Activated CD4-positive, alpha-beta memory T cell treated with anti-CD3 and anti-CD28 coated beads, Interleukin-2, amount 10 ng/mL, durations not matched to agents 7 days and 5 days (primary cell): Measurements from ENCODE around the gene PCNX3. TPM values are rescaled to one million over a fixed set of nuclear protein-coding genes. Genes with fewer than 3 reads are reported as not detected.
A peak's percentile ranks its signal among the peaks of the same experiment; 100 is the strongest.

Experiments used
- CTCF ChIA-PET: fragments of 350-600 bp; sonication (Branson Sonifier 250); formaldehyde crosslinking; loops from one replicate; lab custom pipeline; 2021; ENCODE audit warnings: antibody characterized with exemption, inconsistent platforms; lab: Charles Lee
- POLR2A ChIA-PET: fragments of 350-600 bp; sonication (Branson Sonifier 250); formaldehyde crosslinking; loops from one replicate; lab custom pipeline; 2021; ENCODE audit warnings: antibody characterized with exemption; lab: Charles Lee
- DNase-seq: peaks from one replicate; pipeline ENCODE4 v3.0.0-alpha.2; 2020
- H3K27ac Mint-ChIP-seq: one replicate; pipeline ENCODE4 v1.8.0; 2021; ENCODE audit warnings: mild to moderate bottlenecking, mixed read lengths
- H3K27me3 Mint-ChIP-seq: one replicate; pipeline ENCODE4 v1.8.0; 2021; ENCODE audit warnings: mixed read lengths
- H3K36me3 Mint-ChIP-seq: one replicate; pipeline ENCODE4 v1.8.0; 2021; ENCODE audit warnings: low read depth, mixed read lengths
- H3K4me1 Mint-ChIP-seq: one replicate; pipeline ENCODE4 v1.8.0; 2021; ENCODE audit warnings: mixed read lengths
- H3K4me3 Mint-ChIP-seq: one replicate; pipeline ENCODE4 v1.8.0; 2021; ENCODE audit warnings: mild to moderate bottlenecking, mixed read lengths
- H3K9me3 Mint-ChIP-seq: one replicate; pipeline ENCODE4 v1.8.0; 2021; ENCODE audit warnings: mixed read lengths
- total RNA-seq, 2 experiments: library from RNA; stranded (reverse); gene quantifications; one replicate each; pipeline ENCODE4 v1.2.3, GENCODE V29; 2021

PCNX3 gene
- total RNA-seq, 2 experiments from 2014 or later: 39.8 to 40.3 TPM

DNA sequence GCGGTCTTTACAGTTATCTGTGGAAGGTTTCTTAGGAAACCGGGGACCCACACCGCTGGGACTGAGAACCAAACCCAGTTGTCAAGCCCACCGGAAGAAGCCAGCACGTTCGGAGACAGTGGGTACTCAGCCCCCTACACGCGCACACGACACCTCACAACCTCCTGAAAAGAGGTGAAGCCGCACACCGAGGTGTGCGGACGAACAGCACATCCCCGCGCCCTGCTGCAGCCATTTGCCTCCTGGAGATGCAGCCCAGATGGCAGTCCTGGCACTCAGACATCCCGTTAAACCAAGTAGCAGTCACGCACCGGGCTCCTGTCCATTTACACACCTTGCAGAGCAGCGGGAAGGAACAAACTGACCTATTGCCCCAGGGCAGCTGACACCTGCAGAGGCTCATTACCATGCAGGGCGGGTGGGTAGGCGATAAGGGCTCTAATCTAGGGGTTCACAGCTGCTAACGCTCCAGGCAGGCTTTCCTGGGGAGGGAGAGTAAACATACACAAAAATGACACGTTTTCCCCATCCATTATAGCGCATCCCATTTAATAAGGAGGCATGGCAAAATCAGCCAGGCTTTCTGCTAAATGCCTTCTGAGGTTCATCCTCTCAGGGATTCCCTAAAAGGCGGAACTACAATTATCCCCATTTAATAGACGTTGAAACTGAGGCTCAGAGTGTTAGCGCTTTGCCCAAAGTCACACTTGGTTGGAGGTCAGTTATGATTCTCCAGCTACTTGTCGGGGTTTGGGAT lies 40.6 kb upstream of the PCNX3 start:
- ChIA-PET POLR2A (interaction anchor here (0.7 to 5.2 kb wide), 26 partner anchors 9 to 1665 kb away, joined by 3 to 96 read pairs (median 7); partner anchors contain the start of genes KCNK7, LTBP3, MALAT1 and MAP3K11), CTCF (interaction anchor here (1.0 to 5.3 kb wide), 6 partner anchors 10 to 63 kb away, joined by 3 to 60 read pairs (median 10); partner anchors contain the start of genes KCNK7 and SIPA1)
- Mint-ChIP-seq H3K27me3 (no peaks in the 10 kb centered on the region), H3K4me3 (peak overlapping the region; percentile 82), H3K9me3 (no peaks in the 10 kb centered on the region), H3K27ac (peak overlapping the region; percentile 97), H3K36me3 (peaks cover 36% of the 10 kb centered on the region), H3K4me1 (peaks cover 58% of the 10 kb centered on the region)
- DNase-seq: no peak

DNA sequence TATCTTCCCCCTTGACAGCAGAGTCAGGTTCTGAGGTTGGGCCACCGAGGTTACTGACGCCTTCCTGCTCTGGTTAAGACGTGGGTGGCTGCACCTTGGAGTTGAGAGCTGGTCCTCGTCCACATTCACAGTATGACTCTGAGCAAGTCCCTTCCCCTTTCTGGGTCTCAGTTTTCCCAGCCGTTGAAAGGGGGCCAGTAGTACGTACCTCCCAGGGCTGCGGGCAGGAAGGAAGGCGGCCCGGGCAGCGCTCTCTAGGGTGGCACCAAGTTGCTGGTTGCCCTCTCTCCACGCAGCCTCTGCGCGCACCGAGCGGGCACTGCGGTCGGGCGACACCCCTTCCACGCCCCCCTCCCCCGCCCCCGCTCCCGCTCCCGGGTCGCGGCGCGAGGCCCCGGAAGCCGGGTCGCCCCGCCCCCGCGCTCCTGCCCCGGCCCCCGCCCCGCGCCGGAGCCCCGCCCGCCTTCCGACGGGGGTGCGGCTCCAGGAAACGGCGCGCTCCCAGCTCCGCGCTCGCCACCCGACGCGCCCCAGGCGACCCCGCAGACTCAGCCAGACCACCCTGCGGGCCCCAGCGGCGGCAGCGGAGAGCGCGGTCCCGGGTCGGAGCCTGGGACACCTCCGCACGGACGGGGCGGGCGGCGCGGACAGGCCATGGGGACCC lies 39.9 kb upstream of the PCNX3 start, which contains the start of gene EHBP1L1:
EHBP1L1 (plus strand) TSS at position 486 of the 664 bp plus-strand sequence. CDS start 250 bp downstream, outside the sequence.
- peak within 1 kb of the TSS; percentile 97 for H3K27ac Mint-ChIP-seq
- CTCF ChIA-PET: interaction anchor here (1.0 to 5.3 kb wide), 8 partner anchors 10 to 63 kb away, joined by 3 to 60 read pairs (median 6); partner anchors contain the start of genes KCNK7, PCNX3 and SIPA1
- POLR2A ChIA-PET: interaction anchor here (0.7 to 5.2 kb wide), 28 partner anchors 8 to 1664 kb away, joined by 3 to 96 read pairs (median 7); partner anchors contain the start of genes KCNK7, LTBP3, MALAT1 and MAP3K11

DNA sequence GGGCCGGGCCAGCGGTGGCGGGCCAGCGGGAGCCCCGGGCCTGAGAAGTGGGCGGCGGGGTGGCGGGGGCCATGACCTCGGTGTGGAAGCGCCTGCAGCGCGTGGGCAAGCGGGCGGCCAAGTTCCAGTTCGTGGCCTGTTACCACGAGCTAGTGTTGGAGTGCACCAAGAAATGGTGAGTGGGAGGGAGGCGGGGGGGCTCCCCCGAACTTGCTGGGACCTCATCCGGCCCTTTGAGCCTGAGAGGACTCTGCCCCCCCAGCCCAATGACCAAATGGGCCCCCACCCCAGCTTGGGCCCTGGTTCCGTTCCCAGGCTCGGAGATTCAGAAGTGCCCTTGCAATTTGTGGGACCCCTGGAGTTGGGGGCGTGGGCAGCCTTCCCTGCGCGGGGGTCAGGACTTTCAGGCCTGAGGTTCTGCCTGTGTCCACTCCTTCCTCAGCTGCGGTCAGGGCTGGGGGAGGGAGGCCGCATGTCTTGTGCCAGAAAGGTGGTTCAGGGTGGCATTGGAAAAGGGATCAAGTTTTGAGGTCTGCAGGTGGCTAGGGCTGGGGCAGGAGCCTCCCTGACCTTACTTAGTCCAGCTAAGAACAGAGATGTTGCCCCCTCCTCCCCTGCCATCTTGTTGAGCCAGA lies 39.2 kb upstream of the PCNX3 start:
- H3K4me3 Mint-ChIP-seq: peak overlapping the region; percentile 88
- H3K9me3 Mint-ChIP-seq: no peaks in the 10 kb centered on the region
- no peak for DNase-seq
- no peaks in the 10 kb centered on the region for H3K27me3 Mint-ChIP-seq
- H3K36me3 Mint-ChIP-seq: peaks cover 42% of the 10 kb centered on the region
- ChIA-PET CTCF (interaction anchor here (1.2 to 5.3 kb wide), 6 partner anchors 11 to 62 kb away, joined by 3 to 60 read pairs (median 10); partner anchors contain the start of genes KCNK7, PCNX3 and SIPA1), POLR2A (interaction anchor here (0.7 to 5.2 kb wide), 22 partner anchors 8 to 159 kb away, joined by 3 to 96 read pairs (median 10); partner anchors contain the start of genes KCNK7, LTBP3, MALAT1 and MAP3K11)
- H3K4me1 Mint-ChIP-seq: peaks cover 52% of the 10 kb centered on the region
- peak overlapping the region; percentile 82 for H3K27ac Mint-ChIP-seq

More for the DNA sequence above, 39.9 kb upstream of the PCNX3 start, which contains the start of gene EHBP1L1:
- Mint-ChIP-seq H3K4me3 (peak within 1 kb of the TSS; percentile 88), H3K27me3 (no peaks in the 10 kb centered on the region), H3K4me1 (peaks cover 57% of the 10 kb centered on the region), H3K9me3 (no peaks in the 10 kb centered on the region), H3K36me3 (peaks cover 38% of the 10 kb centered on the region)
- DNase-seq: peak; percentile 87

DNA sequence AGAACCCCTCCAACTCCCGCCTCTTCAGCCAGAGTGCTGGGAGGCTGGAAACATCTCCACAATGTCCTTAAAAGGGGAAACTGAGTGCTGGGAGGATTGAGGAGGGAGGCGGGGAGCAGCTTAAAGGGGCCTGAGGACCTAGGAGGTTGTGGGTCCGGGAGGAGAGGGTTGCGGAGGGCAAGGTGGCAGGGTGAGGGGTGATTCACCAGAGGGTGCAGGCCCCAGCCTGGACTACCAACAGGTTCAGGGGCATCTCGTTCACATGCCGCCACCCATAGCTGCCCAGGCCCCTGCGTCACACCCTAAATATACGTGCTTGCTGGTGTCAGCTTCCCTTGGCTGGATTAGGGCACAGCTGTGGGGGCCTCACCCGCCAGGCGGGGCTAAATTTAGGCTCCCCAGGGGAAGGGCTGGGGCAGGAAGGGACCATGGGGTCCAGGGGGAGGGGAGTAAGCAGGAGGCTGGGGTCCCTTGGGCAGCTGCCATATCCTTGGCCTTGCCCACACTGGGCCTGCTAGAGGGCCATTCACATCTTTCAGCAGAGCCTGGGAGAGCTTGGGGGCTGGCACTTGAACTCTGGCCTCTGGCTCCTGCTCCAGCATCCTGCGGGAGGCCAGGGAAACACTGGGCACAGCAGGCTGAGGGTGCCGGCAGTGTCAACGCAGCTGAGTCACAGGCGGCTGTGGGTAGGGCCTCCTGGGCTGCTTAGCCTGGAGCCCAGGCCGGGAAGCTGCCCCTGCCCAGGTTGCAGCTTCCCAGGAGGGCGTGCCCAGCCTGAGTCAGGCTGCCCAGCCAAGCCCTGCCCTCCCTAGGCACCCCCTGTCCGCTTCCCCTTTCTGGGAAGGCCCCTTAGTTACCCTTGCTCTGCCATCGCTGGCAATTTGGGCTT lies 38.5 kb upstream of the PCNX3 start:
- H3K4me3 Mint-ChIP-seq: peak overlapping the region; percentile 88
- CTCF ChIA-PET: interaction anchor here (0.9 to 5.3 kb wide), 7 partner anchors 11 to 61 kb away, joined by 3 to 60 read pairs (median 3); partner anchors contain the start of genes PCNX3 and SIPA1
- peaks cover 45% of the 10 kb centered on the region for H3K36me3 Mint-ChIP-seq
- H3K9me3 Mint-ChIP-seq: no peaks in the 10 kb centered on the region
- peak; percentile 48 for DNase-seq
- POLR2A ChIA-PET: interaction anchor here (0.7 to 5.2 kb wide), 18 partner anchors 11 to 156 kb away, joined by 3 to 96 read pairs (median 12); partner anchors contain the start of genes KCNK7, MALAT1, MAP3K11 and NEAT1
- H3K4me1 Mint-ChIP-seq: peaks cover 44% of the 10 kb centered on the region
- no peaks in the 10 kb centered on the region for H3K27me3 Mint-ChIP-seq
- H3K27ac Mint-ChIP-seq: peak overlapping the region; percentile 82

DNA sequence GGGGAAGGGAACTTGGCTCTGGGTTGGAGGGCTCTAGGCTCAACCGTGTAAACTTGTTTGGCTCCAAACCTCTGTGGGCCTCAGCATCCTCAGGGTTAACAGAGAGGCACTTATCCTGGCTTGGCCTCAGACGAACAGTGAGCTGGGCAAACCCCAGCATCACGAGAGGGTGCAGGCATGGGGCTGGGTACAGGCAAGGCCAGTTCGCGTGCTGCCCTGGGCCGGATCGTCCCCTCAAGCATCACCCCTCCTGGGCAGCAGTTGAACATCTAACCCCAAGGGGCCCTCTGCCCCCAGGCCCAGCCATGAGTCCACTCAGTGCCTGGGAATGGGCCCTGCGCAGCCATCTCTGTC lies 37.8 kb upstream of the PCNX3 start:
- Mint-ChIP-seq H3K27ac (peak overlapping the region; percentile 59), H3K27me3 (no peaks in the 10 kb centered on the region), H3K36me3 (peaks cover 51% of the 10 kb centered on the region), H3K9me3 (no peaks in the 10 kb centered on the region), H3K4me3 (peak overlapping the region; percentile 88), H3K4me1 (peaks cover 48% of the 10 kb centered on the region)
- POLR2A ChIA-PET: interaction anchor here (0.9 to 5.2 kb wide), 12 partner anchors 10 to 154 kb away, joined by 3 to 96 read pairs (median 10); partner anchors contain the start of genes KCNK7, MALAT1, NEAT1 and PCNX3
- CTCF ChIA-PET: interaction anchor here (0.9 to 5.3 kb wide), 4 partner anchors 10 to 37 kb away, joined by 3 to 60 read pairs (median 10); no protein-coding TSS in a partner anchor
- DNase-seq: no peak

DNA sequence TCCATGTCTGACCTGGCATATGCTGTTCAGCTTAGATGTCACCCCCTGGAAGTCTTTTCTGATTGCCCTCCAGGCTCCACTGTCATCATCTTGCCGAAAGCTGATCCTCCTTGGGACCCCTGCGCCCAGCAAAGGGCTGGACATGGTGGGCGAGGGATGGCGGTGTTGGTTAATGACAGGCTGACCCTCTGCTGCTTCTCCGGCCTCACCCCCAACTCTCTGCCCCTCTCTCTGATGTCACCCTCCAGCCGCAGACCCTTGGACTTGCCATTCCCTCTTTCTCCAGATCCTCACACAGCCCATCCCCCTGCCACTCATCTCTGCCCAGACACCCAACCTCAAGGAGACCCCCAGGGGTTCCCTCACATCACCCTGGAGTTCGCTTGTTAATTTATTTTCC lies 37.4 kb upstream of the PCNX3 start:
- DNase-seq: no peak
- ChIA-PET CTCF (interaction anchor here (1.1 to 5.3 kb wide), 3 partner anchors 9 to 38 kb away, joined by 3 to 60 read pairs (median 18); no protein-coding TSS in a partner anchor), POLR2A (interaction anchor here (1.2 to 5.2 kb wide), 5 partner anchors 10 to 79 kb away, joined by 3 to 96 read pairs (median 29); partner anchors contain the start of genes KCNK7, MALAT1 and PCNX3)
- Mint-ChIP-seq H3K9me3 (no peaks in the 10 kb centered on the region), H3K4me3 (peak overlapping the region; percentile 88), H3K36me3 (peaks cover 53% of the 10 kb centered on the region), H3K27me3 (no peaks in the 10 kb centered on the region), H3K4me1 (peaks cover 50% of the 10 kb centered on the region), H3K27ac (peak overlapping the region; percentile 77)

DNA sequence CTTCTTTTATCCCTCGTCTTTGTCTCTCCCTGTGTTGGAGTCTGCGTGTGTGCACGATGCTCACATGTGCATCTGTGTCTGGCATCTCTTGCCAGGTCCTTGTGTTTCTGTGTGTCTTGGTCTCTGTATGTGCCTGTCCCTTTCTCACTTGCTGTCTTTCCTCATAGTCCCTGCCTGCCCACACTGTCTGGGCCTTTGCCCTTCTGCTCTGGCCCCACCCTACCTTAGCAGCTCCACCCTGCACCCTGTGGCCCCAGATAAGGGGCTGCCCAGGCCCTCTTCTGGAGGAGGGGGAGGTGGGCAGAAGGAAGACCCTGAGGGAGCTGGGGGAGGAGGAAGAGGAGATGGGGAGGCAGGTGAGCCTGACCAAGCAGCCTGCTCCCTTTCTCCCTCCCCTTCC lies 36.9 kb upstream of the PCNX3 start:
- Mint-ChIP-seq H3K36me3 (peaks cover 53% of the 10 kb centered on the region), H3K4me3 (peak overlapping the region; percentile 88), H3K27me3 (no peaks in the 10 kb centered on the region), H3K9me3 (no peaks in the 10 kb centered on the region), H3K4me1 (peaks cover 49% of the 10 kb centered on the region), H3K27ac (peak overlapping the region; percentile 77)
- POLR2A ChIA-PET: interaction anchor here (3.2 to 5.2 kb wide), 2 partner anchors 9 to 37 kb away, joined by 18 to 96 read pairs; partner anchors contain the start of gene PCNX3
- DNase-seq: no peak
- CTCF ChIA-PET: interaction anchor here (5.3 kb wide), 1 partner anchor 9 kb away, joined by 60 read pairs; no protein-coding TSS in a partner anchor

DNA sequence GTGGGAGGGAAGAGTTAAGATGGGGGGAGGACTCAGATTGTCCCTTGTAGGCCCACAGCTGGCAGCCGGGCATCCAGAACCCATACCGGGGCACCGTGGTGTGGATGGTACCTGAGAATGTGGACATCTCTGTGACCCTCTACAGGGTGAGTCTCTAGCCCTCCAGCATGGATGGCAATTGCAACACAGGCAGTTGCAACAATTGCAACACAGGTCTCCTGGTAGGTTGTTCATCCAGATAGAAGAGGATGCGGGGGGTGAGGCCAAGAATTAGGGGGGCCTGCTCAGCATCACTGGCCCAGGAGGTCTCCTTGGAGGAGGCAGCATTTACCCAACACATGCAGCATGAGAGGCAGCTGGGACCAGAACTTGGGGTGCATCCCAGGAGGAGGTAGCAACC lies 36.3 kb upstream of the PCNX3 start:
- H3K9me3 Mint-ChIP-seq: no peaks in the 10 kb centered on the region
- ChIA-PET POLR2A (interaction anchor here (3.2 to 5.2 kb wide), 2 partner anchors 9 to 36 kb away, joined by 18 to 96 read pairs; partner anchors contain the start of gene PCNX3), CTCF (interaction anchor here (5.3 kb wide), 1 partner anchor 8 kb away, joined by 60 read pairs; no protein-coding TSS in a partner anchor)
- H3K27me3 Mint-ChIP-seq: no peaks in the 10 kb centered on the region
- peak overlapping the region; percentile 40 for H3K27ac Mint-ChIP-seq
- peaks cover 56% of the 10 kb centered on the region for H3K36me3 Mint-ChIP-seq
- DNase-seq: no peak
- no peak overlapping the region for H3K4me3 Mint-ChIP-seq
- peaks cover 50% of the 10 kb centered on the region for H3K4me1 Mint-ChIP-seq

DNA sequence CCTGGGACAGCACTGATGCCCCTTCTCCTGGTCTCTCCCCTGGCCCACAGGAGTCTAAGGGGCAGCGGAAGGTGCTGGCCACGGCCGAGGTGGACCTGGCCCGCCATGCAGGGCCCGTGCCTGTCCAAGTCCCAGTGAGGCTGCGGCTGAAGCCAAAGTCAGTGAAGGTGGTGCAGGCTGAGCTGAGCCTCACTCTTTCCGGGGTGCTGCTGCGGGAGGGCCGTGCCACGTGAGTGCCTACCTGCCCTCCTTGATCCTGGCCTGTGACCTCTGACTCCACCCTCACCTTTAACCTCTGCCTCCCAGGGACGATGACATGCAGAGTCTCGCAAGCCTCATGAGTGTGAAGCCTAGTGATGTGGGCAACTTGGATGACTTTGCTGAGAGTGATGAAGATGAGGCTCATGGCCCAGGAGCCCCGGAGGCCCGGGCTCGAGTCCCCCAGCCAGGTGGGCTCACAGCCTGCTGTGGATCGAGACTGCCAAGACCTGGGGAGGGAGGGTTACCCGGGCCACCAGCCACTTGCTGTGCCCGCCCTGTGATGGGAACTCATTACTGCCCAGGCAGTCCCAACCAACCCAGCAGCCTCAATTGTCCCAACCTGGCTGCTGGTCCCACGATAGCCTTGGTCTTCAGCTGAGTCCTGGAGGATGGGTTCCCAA lies 35.4 kb upstream of the PCNX3 start:
- ChIA-PET POLR2A (interaction anchor here (2.7 kb wide), 1 partner anchor 15 kb away, joined by 8 read pairs; the partner anchor contains the start of gene KCNK7), CTCF (no interaction called here)
- no peaks in the 10 kb centered on the region for H3K9me3 Mint-ChIP-seq
- no peak overlapping the region for H3K4me3 Mint-ChIP-seq
- H3K27ac Mint-ChIP-seq: no peak overlapping the region
- H3K27me3 Mint-ChIP-seq: no peaks in the 10 kb centered on the region
- no peak for DNase-seq
- peaks cover 48% of the 10 kb centered on the region for H3K4me1 Mint-ChIP-seq
- H3K36me3 Mint-ChIP-seq: peaks cover 52% of the 10 kb centered on the region

DNA sequence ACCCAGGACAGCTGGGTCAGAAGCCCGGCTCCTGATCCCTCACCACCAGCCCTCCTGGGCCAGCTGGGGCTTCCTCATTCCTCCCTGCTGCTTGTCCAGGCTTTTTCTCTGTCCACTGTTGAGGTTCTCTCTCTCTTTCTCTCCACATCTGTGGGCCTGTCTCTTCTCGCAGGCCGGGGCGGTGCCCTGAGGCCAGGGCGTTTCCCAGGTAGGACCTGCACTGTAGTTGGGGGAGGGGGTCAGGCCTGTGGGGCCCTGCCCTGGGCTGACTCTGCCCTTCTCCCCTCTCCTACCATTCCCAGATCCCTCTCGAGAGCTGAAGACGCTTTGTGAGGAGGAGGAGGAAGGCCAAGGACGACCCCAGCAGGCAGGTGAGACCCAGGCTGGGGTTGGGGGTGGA lies 34.8 kb upstream of the PCNX3 start:
- Mint-ChIP-seq H3K4me1 (peaks cover 45% of the 10 kb centered on the region), H3K27ac (peak overlapping the region; percentile 52), H3K9me3 (no peaks in the 10 kb centered on the region), H3K36me3 (peaks cover 54% of the 10 kb centered on the region), H3K27me3 (no peaks in the 10 kb centered on the region), H3K4me3 (no peak overlapping the region)
- POLR2A ChIA-PET: interaction anchor here (1.0 to 2.7 kb wide), 2 partner anchors 13 to 15 kb away, joined by 3 to 8 read pairs; partner anchors contain the start of gene KCNK7
- no peak for DNase-seq
- CTCF ChIA-PET: interaction anchor here (1.2 kb wide), 1 partner anchor 40 kb away, joined by 6 read pairs; no protein-coding TSS in a partner anchor
